ENCODE data around the gene LYPD1.
"Not testable (repeated sequence)": the region's sequence is repeated elsewhere in the genome, so short reads cannot be mapped to it uniquely, and the experiment has no call there.

Gene LYPD1

GRCh38 chr2:132669908-132670495 lies at the start of gene LYPD1:
Gene LYPD1 (minus strand): TSS chr2:132670205. CDS start chr2:132669932, 273 bp downstream.
- no peaks in the 10 kb centered on the region for H3K9me3 ChIP-seq (ENCODE audit: control insufficient read depth, low read length)
- H3K4me1 ChIP-seq (ENCODE audit: control insufficient read depth, insufficient read depth, low read length): peaks cover 32% of the 10 kb centered on the region

GRCh38 chr2:132719480-132719879 lies 49.5 kb upstream of the LYPD1 start:
- Histone ChIP-seq H3K36me3 (ENCODE audit: control insufficient read depth, insufficient read depth, low read length, severe bottlenecking) (no peaks in the 10 kb centered on the region), H3K9ac (ENCODE audit: low read length) (no peak overlapping the region)

More at GRCh38 chr2:132669908-132670495, at the start of gene LYPD1:
- Histone ChIP-seq H3K27me3 (replicated peaks; ENCODE audit: control insufficient read depth, insufficient read depth, low read length) (peaks cover 14% of the 10 kb centered on the region), H3K9ac (ENCODE audit: low read length) (peak within 1 kb of the TSS; percentile 51), H3K4me3 (ENCODE audit: low read length) (peak within 1 kb of the TSS; percentile 81), H3K36me3 (ENCODE audit: control insufficient read depth, insufficient read depth, low read length, severe bottlenecking) (no peaks in the 10 kb centered on the region)
- peak; percentile 52 for DNase-seq (ENCODE audit: low read depth)

GRCh38 chr2:132716954-132717353 lies 46.9 kb upstream of the LYPD1 start:
- no peaks in the 10 kb centered on the region for H3K4me1 ChIP-seq (ENCODE audit: control insufficient read depth, insufficient read depth, low read length)
- H3K27me3 ChIP-seq (replicated peaks; ENCODE audit: control insufficient read depth, insufficient read depth, low read length): no peaks in the 10 kb centered on the region
- no peaks in the 10 kb centered on the region for H3K36me3 ChIP-seq (ENCODE audit: control insufficient read depth, insufficient read depth, low read length, severe bottlenecking)
- no peaks in the 10 kb centered on the region for H3K9me3 ChIP-seq (ENCODE audit: control insufficient read depth, low read length)
- H3K4me3 ChIP-seq (ENCODE audit: low read length): no peak overlapping the region
- no peak overlapping the region for H3K9ac ChIP-seq (ENCODE audit: low read length)
- no peak for DNase-seq (ENCODE audit: low read depth)

More at GRCh38 chr2:132719480-132719879, 49.5 kb upstream of the LYPD1 start:
- no peaks in the 10 kb centered on the region for H3K4me1 ChIP-seq (ENCODE audit: control insufficient read depth, insufficient read depth, low read length)
- DNase-seq (ENCODE audit: low read depth): no peak
- no peaks in the 10 kb centered on the region for H3K27me3 ChIP-seq (replicated peaks; ENCODE audit: control insufficient read depth, insufficient read depth, low read length)
- no peaks in the 10 kb centered on the region for H3K9me3 ChIP-seq (ENCODE audit: control insufficient read depth, low read length)
- no peak overlapping the region for H3K4me3 ChIP-seq (ENCODE audit: low read length)

GRCh38 chr2:132715386-132716351 lies 45.7 kb upstream of the LYPD1 start:
- Histone ChIP-seq H3K4me1 (ENCODE audit: control insufficient read depth, insufficient read depth, low read length) (no peaks in the 10 kb centered on the region), H3K4me3 (ENCODE audit: low read length) (no peak overlapping the region), H3K36me3 (ENCODE audit: control insufficient read depth, insufficient read depth, low read length, severe bottlenecking) (no peaks in the 10 kb centered on the region), H3K9me3 (ENCODE audit: control insufficient read depth, low read length) (no peaks in the 10 kb centered on the region), H3K9ac (ENCODE audit: low read length) (no peak overlapping the region), H3K27me3 (replicated peaks; ENCODE audit: control insufficient read depth, insufficient read depth, low read length) (no peaks in the 10 kb centered on the region)
- no peak for DNase-seq (ENCODE audit: low read depth)

- no peaks in the 10 kb centered on the region for H3K9me3 ChIP-seq (ENCODE audit: control insufficient read depth, low read length)
- peak; percentile 45 for DNase-seq (ENCODE audit: low read depth)
- no peak overlapping the region for H3K4me3 ChIP-seq (ENCODE audit: low read length)
- no peaks in the 10 kb centered on the region for H3K36me3 ChIP-seq (ENCODE audit: control insufficient read depth, insufficient read depth, low read length, severe bottlenecking)
- no peaks in the 10 kb centered on the region for H3K27me3 ChIP-seq (replicated peaks; ENCODE audit: control insufficient read depth, insufficient read depth, low read length)
- H3K9ac ChIP-seq (ENCODE audit: low read length): no peak overlapping the region
- peaks cover 7% of the 10 kb centered on the region for H3K4me1 ChIP-seq (ENCODE audit: control insufficient read depth, insufficient read depth, low read length)
Measured at GRCh38 chr2:132703396-132703795, 33.4 kb upstream of the LYPD1 start.

GRCh38 chr2:132701810-132702209 lies 31.8 kb upstream of the LYPD1 start:
- Histone ChIP-seq H3K4me1 (ENCODE audit: control insufficient read depth, insufficient read depth, low read length) (peaks cover 7% of the 10 kb centered on the region), H3K36me3 (ENCODE audit: control insufficient read depth, insufficient read depth, low read length, severe bottlenecking) (no peaks in the 10 kb centered on the region), H3K27me3 (replicated peaks; ENCODE audit: control insufficient read depth, insufficient read depth, low read length) (no peaks in the 10 kb centered on the region), H3K9ac (ENCODE audit: low read length) (no peak overlapping the region), H3K9me3 (ENCODE audit: control insufficient read depth, low read length) (no peaks in the 10 kb centered on the region), H3K4me3 (ENCODE audit: low read length) (no peak overlapping the region)
- no peak for DNase-seq (ENCODE audit: low read depth)

GRCh38 chr2:132699802-132700201 lies 29.8 kb upstream of the LYPD1 start:
- not testable (repeated sequence) for DNase-seq (ENCODE audit: low read depth); H3K9ac ChIP-seq (ENCODE audit: low read length); H3K36me3 ChIP-seq (ENCODE audit: control insufficient read depth, insufficient read depth, low read length, severe bottlenecking); H3K27me3 ChIP-seq (replicated peaks; ENCODE audit: control insufficient read depth, insufficient read depth, low read length); H3K4me3 ChIP-seq (ENCODE audit: low read length); H3K4me1 ChIP-seq (ENCODE audit: control insufficient read depth, insufficient read depth, low read length); H3K9me3 ChIP-seq (ENCODE audit: control insufficient read depth, low read length)

GRCh38 chr2:132698347-132698746 lies 28.3 kb upstream of the LYPD1 start:
- not testable (repeated sequence) for H3K9me3 ChIP-seq (ENCODE audit: control insufficient read depth, low read length); H3K9ac ChIP-seq (ENCODE audit: low read length); H3K36me3 ChIP-seq (ENCODE audit: control insufficient read depth, insufficient read depth, low read length, severe bottlenecking); H3K4me3 ChIP-seq (ENCODE audit: low read length); H3K4me1 ChIP-seq (ENCODE audit: control insufficient read depth, insufficient read depth, low read length); DNase-seq (ENCODE audit: low read depth); H3K27me3 ChIP-seq (replicated peaks; ENCODE audit: control insufficient read depth, insufficient read depth, low read length)

- no peaks in the 10 kb centered on the region for H3K36me3 ChIP-seq (ENCODE audit: control insufficient read depth, insufficient read depth, low read length, severe bottlenecking)
- peaks cover 14% of the 10 kb centered on the region for H3K4me1 ChIP-seq (ENCODE audit: control insufficient read depth, insufficient read depth, low read length)
- no peak overlapping the region for H3K4me3 ChIP-seq (ENCODE audit: low read length)
- H3K9me3 ChIP-seq (ENCODE audit: control insufficient read depth, low read length): no peaks in the 10 kb centered on the region
- DNase-seq (ENCODE audit: low read depth): no peak
- no peak overlapping the region for H3K9ac ChIP-seq (ENCODE audit: low read length)
- no peaks in the 10 kb centered on the region for H3K27me3 ChIP-seq (replicated peaks; ENCODE audit: control insufficient read depth, insufficient read depth, low read length)
Measured at GRCh38 chr2:132697556-132698205, 27.7 kb upstream of the LYPD1 start.

- H3K36me3 ChIP-seq (ENCODE audit: control insufficient read depth, insufficient read depth, low read length, severe bottlenecking): no peaks in the 10 kb centered on the region
- H3K4me1 ChIP-seq (ENCODE audit: control insufficient read depth, insufficient read depth, low read length): peaks cover 11% of the 10 kb centered on the region
- no peak overlapping the region for H3K9ac ChIP-seq (ENCODE audit: low read length)
- H3K4me3 ChIP-seq (ENCODE audit: low read length): no peak overlapping the region
- H3K9me3 ChIP-seq (ENCODE audit: control insufficient read depth, low read length): no peaks in the 10 kb centered on the region
- DNase-seq (ENCODE audit: low read depth): peak; percentile 52
- H3K27me3 ChIP-seq (replicated peaks; ENCODE audit: control insufficient read depth, insufficient read depth, low read length): no peaks in the 10 kb centered on the region
Measured at GRCh38 chr2:132692816-132693215, 22.8 kb upstream of the LYPD1 start.

- H3K4me3 ChIP-seq (ENCODE audit: low read length): no peak overlapping the region
- no peaks in the 10 kb centered on the region for H3K9me3 ChIP-seq (ENCODE audit: control insufficient read depth, low read length)
- peaks cover 11% of the 10 kb centered on the region for H3K4me1 ChIP-seq (ENCODE audit: control insufficient read depth, insufficient read depth, low read length)
- H3K36me3 ChIP-seq (ENCODE audit: control insufficient read depth, insufficient read depth, low read length, severe bottlenecking): no peaks in the 10 kb centered on the region
- H3K27me3 ChIP-seq (replicated peaks; ENCODE audit: control insufficient read depth, insufficient read depth, low read length): no peaks in the 10 kb centered on the region
- H3K9ac ChIP-seq (ENCODE audit: low read length): no peak overlapping the region
- no peak for DNase-seq (ENCODE audit: low read depth)
Measured at GRCh38 chr2:132691556-132691955, 21.6 kb upstream of the LYPD1 start.
